ENCODE measurements around the gene PPFIA1.

The PPFIA1 gene

GRCh38 chr11:70359451-70360205 lies 89.1 kb downstream of the PPFIA1 start:
- in situ Hi-C loops (cut with MboI; ENCODE audit: low sequenced_read_pairs, unreplicated experiment) = no loop called here
- no peak for TF ChIP-seq CTCF (IDR thresholded peaks at IDR 0.05; ENCODE audit: borderline replicate concordance, control extremely low read depth, extremely low read depth, insufficient read depth, missing control alignments)
- DNase-seq (ENCODE audit: low spot score) = no peak

GRCh38 chr11:70360211-70360610 lies 89.7 kb downstream of the PPFIA1 start:
- no peak for TF ChIP-seq CTCF (IDR thresholded peaks at IDR 0.05; ENCODE audit: borderline replicate concordance, control extremely low read depth, extremely low read depth, insufficient read depth, missing control alignments)
- no peak for DNase-seq (ENCODE audit: low spot score)
- in situ Hi-C loops (cut with MboI; ENCODE audit: low sequenced_read_pairs, unreplicated experiment) = no loop called here

- no peak for DNase-seq (ENCODE audit: low spot score)
- TF ChIP-seq CTCF (IDR thresholded peaks at IDR 0.05; ENCODE audit: borderline replicate concordance, control extremely low read depth, extremely low read depth, insufficient read depth, missing control alignments) = no peak
- in situ Hi-C loops (cut with MboI; ENCODE audit: low sequenced_read_pairs, unreplicated experiment) = no loop called here
These were observed 93.7 kb downstream of the PPFIA1 start for GRCh38 chr11:70364178-70364577.

- no peak for DNase-seq (ENCODE audit: low spot score)
- in situ Hi-C loops (cut with MboI; ENCODE audit: low sequenced_read_pairs, unreplicated experiment) = no loop called here
These were observed 94.5 kb downstream of the PPFIA1 start for GRCh38 chr11:70364745-70365543.

GRCh38 chr11:70365544-70365927 lies 95.0 kb downstream of the PPFIA1 start:
- in situ Hi-C loops (cut with MboI; ENCODE audit: low sequenced_read_pairs, unreplicated experiment) = no loop called here
- TF ChIP-seq CTCF (IDR thresholded peaks at IDR 0.05; ENCODE audit: borderline replicate concordance, control extremely low read depth, extremely low read depth, insufficient read depth, missing control alignments) = no peak
- no peak for DNase-seq (ENCODE audit: low spot score)

More at GRCh38 chr11:70364745-70365543, 94.5 kb downstream of the PPFIA1 start:
- TF ChIP-seq CTCF (IDR thresholded peaks at IDR 0.05; ENCODE audit: borderline replicate concordance, control extremely low read depth, extremely low read depth, insufficient read depth, missing control alignments) = no peak

GRCh38 chr11:70367071-70367470 lies 96.6 kb downstream of the PPFIA1 start:
- in situ Hi-C loops (cut with MboI; ENCODE audit: low sequenced_read_pairs, unreplicated experiment) = no loop called here
- DNase-seq (ENCODE audit: low spot score) = no peak
- TF ChIP-seq CTCF (IDR thresholded peaks at IDR 0.05; ENCODE audit: borderline replicate concordance, control extremely low read depth, extremely low read depth, insufficient read depth, missing control alignments) = no peak
